Right lobe of liver (tissue), 6 donors: ENCODE results near the gene SCN5A. TPM values are rescaled to one million over a fixed set of nuclear protein-coding genes. Genes with fewer than 3 reads are reported as not detected.

ENCODE experiments used
- ATAC-seq, 4 donors: fragments of 200-7000 bp; cut with Tn5 transposase; one replicate each; pipeline ENCODE4 v1.9.1; 2020; ENCODE audit warnings: mild to moderate bottlenecking in 4 of 4, moderate library complexity in 4 of 4
- DNase-seq, 3 donors: peaks; one replicate each; pipeline ENCODE4 v3.0.0-alpha.2; 2020
- H3K27ac ChIP-seq, 3 donors: fragments of 200-600 bp; one replicate each; pipeline ENCODE4 v1.8.0; 2022
- H3K27me3 ChIP-seq, 2 donors: fragments of 200-600 bp; one replicate each; pipeline ENCODE4 v1.8.0; 2022
- H3K36me3 ChIP-seq, 4 donors: fragments of 200-600 bp; sonication (generic) in 1 of 4; one replicate each; pipeline versions ENCODE4 v1.5.1 to v1.8.0; 2017 to 2022; ENCODE audit warnings: control low read depth in 1 of 4
- H3K4me1 ChIP-seq, 4 donors: fragments of 200-600 bp; sonication (generic) in 1 of 4; one replicate each; pipeline versions ENCODE4 v1.5.1 to v1.8.0; 2017 to 2022; ENCODE audit warnings: control low read depth in 1 of 4
- H3K4me3 ChIP-seq, 3 donors: fragments of 200-600 bp; one replicate each; pipeline ENCODE4 v1.8.0; 2022
- H3K9me3 ChIP-seq, 4 donors: fragments of 200-600 bp; sonication (generic) in 1 of 4; one replicate each; pipeline versions ENCODE4 v1.5.1 to v1.8.0; 2017 to 2022; ENCODE audit warnings: control low read depth in 1 of 4
- CTCF ChIP-seq, 4 donors: fragments of 200-600 bp in 3 of 4; fragments of 450-650 bp in 1 of 4; IDR thresholded peaks; one replicate each; pipeline versions ENCODE4 v1.5.1 to v1.8.0; 2016 to 2022; ENCODE audit warnings: antibody characterized with exemption in 4 of 4, mild to moderate bottlenecking in 2 of 4
- POLR2A ChIP-seq: fragments of 450-650 bp; IDR thresholded peaks from one replicate; pipeline ENCODE4 v1.6.1; 2017; ENCODE audit warnings: antibody characterized with exemption, mild to moderate bottlenecking
- WGBS: methylation state at CpG from one replicate; pipeline ENCODE4 v1.1.6; 2018; ENCODE audit warnings: low coverage, low lambda C conversion rate; ENCODE audit not compliant: insufficient coverage; ENCODE audit errors: missing lambda C conversion rate; 5-methylcytosine and 5-hydroxymethylcytosine counted together
- intact Hi-C, 2 donors: fragments of 100-400 bp; cut with DNase I; formaldehyde crosslinking; loops; one replicate each; pipeline versions ENCODE4 v1.11.2 to v1.14.1; 2022
- total RNA-seq, 6 experiments: library from RNA; depleted of rRNA in 2 of 6; stranded (reverse); fragments of >200 nt in 2 of 6; fragmentation: NEBNext Ultra II Directional in 3 of 6; extraction: Animal tissue kit (Norgen Biotek cat#: 25700) in 3 of 6; gene quantifications; one replicate each; pipeline versions ENCODE4 v1.1.0 to v1.2.4, GENCODE V29; 2016 to 2023
- donor health status: DM: no; HTN: yes; CAD: no.
- donor health status: DM: no; HTN: no; CAD: no.
- donor health status: DM: no; HTN: no; CAD: no.
- donor health status: DM: no; HTN: yes; CAD: no.
- donor health status: DM: no; HTN: yes; CAD: no.

Gene SCN5A
- total RNA-seq, 6 experiments from 2014 or later = 0.02 TPM; not detected in 5

- Histone ChIP-seq H3K9me3 (no peaks in the 10 kb centered on the region), H3K27me3 (no peaks in the 10 kb centered on the region), H3K36me3 (no peaks in the 10 kb centered on the region), H3K4me1 (no peaks in the 10 kb centered on the region), H3K27ac (no peak overlapping the region), H3K4me3 (no peak overlapping the region)
- 75% methylated on average over 5 of the region's 14 CpGs for whole genome bisulfite sequencing
- peak in 1 of 3 donors; percentile 39 for DNase-seq
- intact Hi-C loops = no loop called here
- ATAC-seq = peak in 1 of 4 donors; percentile 13
- no peak for TF ChIP-seq POLR2A
- TF ChIP-seq CTCF (IDR thresholded peaks at IDR 0.05) = no peak
These were observed 62.7 kb downstream of the SCN5A start for GRCh38 chr3:38586546-38587520.

- H3K27me3 ChIP-seq = no peaks in the 10 kb centered on the region
- TF ChIP-seq POLR2A = no peak
- no peak for TF ChIP-seq CTCF (IDR thresholded peaks at IDR 0.05)
- no peaks in the 10 kb centered on the region for H3K4me1 ChIP-seq
- ATAC-seq (no peak), DNase-seq (peak in 1 of 3 donors; percentile 20)
- H3K4me3 ChIP-seq = no peak overlapping the region
- 100% methylated on average over 2 of the region's 8 CpGs for WGBS
- no peaks in the 10 kb centered on the region for H3K36me3 ChIP-seq
- intact Hi-C loops = no loop called here
- H3K27ac ChIP-seq = no peak overlapping the region
- H3K9me3 ChIP-seq = no peaks in the 10 kb centered on the region
These were observed 63.6 kb downstream of the SCN5A start for GRCh38 chr3:38585791-38586420.

- no peaks in the 10 kb centered on the region for H3K36me3 ChIP-seq
- no peaks in the 10 kb centered on the region for H3K4me1 ChIP-seq
- no peak for TF ChIP-seq CTCF (IDR thresholded peaks at IDR 0.05)
- no peak for TF ChIP-seq POLR2A
- no peaks in the 10 kb centered on the region for H3K27me3 ChIP-seq
- H3K9me3 ChIP-seq = no peaks in the 10 kb centered on the region
- WGBS = 69% methylated on average over 3 of the region's 6 CpGs
- intact Hi-C loops = no loop called here
- no peak overlapping the region for H3K4me3 ChIP-seq
- no peak overlapping the region for H3K27ac ChIP-seq
- DNase-seq = no peak
- no peak for ATAC-seq
These were observed 65.8 kb downstream of the SCN5A start for GRCh38 chr3:38583688-38584087.

- Histone ChIP-seq H3K36me3 (no peaks in the 10 kb centered on the region), H3K4me3 (no peak overlapping the region), H3K27me3 (no peaks in the 10 kb centered on the region), H3K27ac (no peak overlapping the region), H3K9me3 (no peaks in the 10 kb centered on the region), H3K4me1 (no peaks in the 10 kb centered on the region)
- WGBS = 38% methylated on average over 2 of the region's 8 CpGs
- TF ChIP-seq CTCF (IDR thresholded peaks at IDR 0.05) = no peak
- no peak for TF ChIP-seq POLR2A
- ATAC-seq (no peak), DNase-seq (peak in 1 of 3 donors; percentile 34)
- intact Hi-C loops = no loop called here
These were observed 66.4 kb downstream of the SCN5A start for GRCh38 chr3:38582941-38583645.
